ENCODE measurements around the gene ZNF414. TPM values are rescaled to one million over a fixed set of nuclear protein-coding genes. Genes with fewer than 3 reads are reported as not detected.

The ZNF414 gene, protein sequence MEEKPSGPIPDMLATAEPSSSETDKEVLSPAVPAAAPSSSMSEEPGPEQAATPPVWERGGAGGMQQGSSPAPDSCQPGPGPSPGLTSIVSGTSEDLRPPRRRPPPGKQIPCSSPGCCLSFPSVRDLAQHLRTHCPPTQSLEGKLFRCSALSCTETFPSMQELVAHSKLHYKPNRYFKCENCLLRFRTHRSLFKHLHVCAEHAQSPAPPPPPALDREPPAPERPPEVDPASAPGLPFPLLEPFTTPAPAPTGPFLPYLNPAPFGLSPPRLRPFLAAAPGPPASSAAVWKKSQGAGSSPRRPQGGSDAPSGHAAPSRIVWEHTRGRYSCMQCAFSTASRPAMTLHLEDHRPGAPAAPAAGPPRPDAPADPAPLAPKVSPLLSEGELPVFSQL
- total RNA-seq, result 40.7 and 43.8 TPM in 2 replicates
- 4.7 TPM for total RNA-seq (2013)
- polyA plus RNA-seq, result 35.0 and 52.0 TPM in 2 replicates
- polyA minus RNA-seq, result 7.8 and 16.2 TPM in 2 replicates

- peaks cover 0 to 9% (median 0%) of the 10 kb centered on the region in 3 donors for H3K9me3 ChIP-seq (ENCODE audit: control extremely low read depth in 1 of 3, control insufficient read depth in 2 of 3, insufficient read depth in 1 of 3, low read length in 2 of 3)
- ChIA-PET POLR2A (interaction anchor here (0.5 to 2.5 kb wide), 9 partner anchors 8 to 193 kb away, joined by 3 to 26 read pairs (median 5); partner anchors contain the start of genes HNRNPM, MARCHF2, MYO1F and NDUFA7), CTCF (interaction anchor here (0.6 to 4.2 kb wide), 6 partner anchors 55 to 570 kb away, joined by 3 to 70 read pairs (median 8); partner anchors contain the start of genes MARCHF2, MYO1F and TIMM44)
- DNase-seq, result peak; percentile 99
- H3K9ac ChIP-seq (ENCODE audit: low read length), result peak within 1 kb of the TSS; percentile 77
- no peaks in the 10 kb centered on the region for H3K27me3 Mint-ChIP-seq
- peaks cover 4% of the 10 kb centered on the region for H3K79me2 ChIP-seq (ENCODE audit: control insufficient read depth, insufficient read depth, low read length)
- no peaks in the 10 kb centered on the region for H3K9me3 Mint-ChIP-seq (ENCODE audit: insufficient read depth)
- TF ChIP-seq, protein P1, sequence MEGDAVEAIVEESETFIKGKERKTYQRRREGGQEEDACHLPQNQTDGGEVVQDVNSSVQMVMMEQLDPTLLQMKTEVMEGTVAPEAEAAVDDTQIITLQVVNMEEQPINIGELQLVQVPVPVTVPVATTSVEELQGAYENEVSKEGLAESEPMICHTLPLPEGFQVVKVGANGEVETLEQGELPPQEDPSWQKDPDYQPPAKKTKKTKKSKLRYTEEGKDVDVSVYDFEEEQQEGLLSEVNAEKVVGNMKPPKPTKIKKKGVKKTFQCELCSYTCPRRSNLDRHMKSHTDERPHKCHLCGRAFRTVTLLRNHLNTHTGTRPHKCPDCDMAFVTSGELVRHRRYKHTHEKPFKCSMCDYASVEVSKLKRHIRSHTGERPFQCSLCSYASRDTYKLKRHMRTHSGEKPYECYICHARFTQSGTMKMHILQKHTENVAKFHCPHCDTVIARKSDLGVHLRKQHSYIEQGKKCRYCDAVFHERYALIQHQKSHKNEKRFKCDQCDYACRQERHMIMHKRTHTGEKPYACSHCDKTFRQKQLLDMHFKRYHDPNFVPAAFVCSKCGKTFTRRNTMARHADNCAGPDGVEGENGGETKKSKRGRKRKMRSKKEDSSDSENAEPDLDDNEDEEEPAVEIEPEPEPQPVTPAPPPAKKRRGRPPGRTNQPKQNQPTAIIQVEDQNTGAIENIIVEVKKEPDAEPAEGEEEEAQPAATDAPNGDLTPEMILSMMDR (IDR thresholded peaks at IDR 0.05), result no peak
- TF ChIP-seq EZH2 (IDR thresholded peaks at IDR 0.05; ENCODE audit: borderline replicate concordance, insufficient read depth, low read depth, low read length, poor library complexity, severe bottlenecking), result no peak
- H3K27me3 ChIP-seq (replicated peaks in 1 of 4; ENCODE audit: control extremely low read depth in 1 of 4, control insufficient read depth in 3 of 4, insufficient read depth in 4 of 4, low read length in 3 of 4), result no peaks in the 10 kb centered on the region
- intact Hi-C loops (cut with micrococcal nuclease), result loop anchor here (1.0 to 5.0 kb wide), 7 partner anchors 9 to 507 kb away; partner anchors contain the start of genes ELAVL1, HNRNPM, MARCHF2 and RAB11B
- peak within 1 kb of the TSS; percentile 87 to 97 for H3K27ac ChIP-seq (ENCODE audit: low read length in 2 of 2)
- ATAC-seq (ENCODE audit: low read depth), result peak; percentile 91
- H2AFZ ChIP-seq (ENCODE audit: insufficient read depth, low read depth, low read length, poor library complexity, severe bottlenecking), result peak within 1 kb of the TSS; percentile 82
- peak within 1 kb of the TSS; percentile 98 for H3K27ac Mint-ChIP-seq
- H4K20me1 ChIP-seq (ENCODE audit: control insufficient read depth, insufficient read depth, low read length, poor library complexity, severe bottlenecking), result no peaks in the 10 kb centered on the region
- peak within 1 kb of the TSS; percentile 46 to 80 (median 74) for H3K4me3 ChIP-seq (ENCODE audit: control extremely low read depth in 1 of 5, extremely low read depth in 1 of 5, insufficient read depth in 1 of 5, low read depth in 2 of 5, low read length in 4 of 5)
- peak within 1 kb of the TSS; percentile 88 for H3K4me2 ChIP-seq (replicated peaks; ENCODE audit: low read depth, low read length, poor library complexity, severe bottlenecking)
- H3K36me3 ChIP-seq (replicated peaks in 1 of 2; ENCODE audit: control extremely low read depth in 1 of 2, control insufficient read depth in 1 of 2, extremely low read depth in 1 of 2, insufficient read depth in 2 of 2, low read length in 1 of 2), result peaks cover 0 to 4% of the 10 kb centered on the region in 2 experiments
- peak within 1 kb of the TSS; percentile 93 for H3K4me3 Mint-ChIP-seq
- peaks cover 26% of the 10 kb centered on the region for H3K4me1 Mint-ChIP-seq
- under 1% methylated on average over 63 of the region's 70 CpGs for WGBS (ENCODE audit: insufficient coverage)
- peaks cover 17 to 36% of the 10 kb centered on the region in 2 donors for H3K4me1 ChIP-seq (ENCODE audit: control insufficient read depth in 2 of 2, insufficient read depth in 2 of 2, low read length in 2 of 2)
These were observed at the start of gene ZNF414 for GRCh38 chr19:8513687-8514504. Gene ZNF414 (minus strand): TSS chr19:8514167. CDS start chr19:8514046, 121 bp downstream.

Data from B cell (primary cell).